Esophagus squamous epithelium (tissue), 4 donors: ENCODE data around the gene SLC13A4.

Experiments
- CTCF ChIP-seq, 6 experiments: fragments of 450-650 bp in 4 of 6; fragments of 200-600 bp in 2 of 6; sonication (generic) in 2 of 6; IDR thresholded peaks; one replicate each; pipeline ENCODE4 v1.5.1; 2016 to 2019; ENCODE audit warnings: antibody characterized with exemption in 6 of 6, mild to moderate bottlenecking in 4 of 6, moderate library complexity in 4 of 6
- POLR2A ChIP-seq, 4 donors: fragments of 450-650 bp; IDR thresholded peaks; one replicate each; pipeline ENCODE4 v1.6.1; 2017; ENCODE audit warnings: antibody characterized with exemption in 4 of 4, mild to moderate bottlenecking in 4 of 4, moderate library complexity in 3 of 4

- TF ChIP-seq POLR2A (IDR thresholded peaks at IDR 0.05) = no peak
- TF ChIP-seq CTCF (IDR thresholded peaks at IDR 0.05) = no peak
Measured at GRCh38 chr7:135771961-135772638, 44.1 kb upstream of the SLC13A4 start.
